Right atrium auricular region (tissue), 2 donors: ENCODE measurements around the gene LRRC72. TPM values are rescaled to one million over a fixed set of nuclear protein-coding genes. Genes with fewer than 3 reads are reported as not detected.
A peak's percentile ranks its signal among the peaks of the same experiment; 100 is the strongest.

Source experiments
- DNase-seq: peaks from one replicate; pipeline ENCODE4 v3.0.0-alpha.2; 2019; ENCODE audit warnings: low spot score
- H3K27ac ChIP-seq, 2 donors: fragments of 200-600 bp; sonication (generic); 1 replicate in 1 of 2; 2 replicates in 1 of 2; pipeline ENCODE4 v1.5.1; 2016 to 2019
- H3K27me3 ChIP-seq, 2 donors: fragments of 200-600 bp; sonication (generic); one replicate each; pipeline versions ENCODE4 v1.5.1 to v1.6.0; 2017 to 2019
- H3K36me3 ChIP-seq: fragments of 200-600 bp; sonication (generic); one replicate; pipeline ENCODE4 v1.5.1; 2016
- H3K4me1 ChIP-seq, 2 donors: fragments of 200-600 bp; sonication (generic); one replicate each; pipeline versions ENCODE4 v1.5.1 to v1.6.0; 2017 to 2019
- H3K4me3 ChIP-seq, 2 donors: fragments of 200-600 bp; sonication (generic); 1 replicate in 1 of 2; 2 replicates in 1 of 2; pipeline ENCODE4 v1.5.1; 2017 to 2019; ENCODE audit warnings: mild to moderate bottlenecking in 1 of 2, moderate library complexity in 1 of 2
- H3K9me3 ChIP-seq, 2 donors: fragments of 200-600 bp; sonication (generic); one replicate each; pipeline ENCODE4 v1.5.1; 2019
- total RNA-seq, 2 donors: library from RNA; depleted of rRNA; stranded (reverse); fragments of >200 nt; gene quantifications; one replicate each; pipeline ENCODE4 v1.1.0, GENCODE V29; 2016
- TF ChIP-seq, protein P1 (sequence below), 2 donors: fragments of 200-600 bp; sonication (generic); IDR thresholded peaks; one replicate each; pipeline ENCODE4 v1.5.1; 2019; ENCODE audit warnings: antibody characterized with exemption in 2 of 2

LRRC72 gene
- total RNA-seq, 2 donors from 2014 or later, result not detected

DNA sequence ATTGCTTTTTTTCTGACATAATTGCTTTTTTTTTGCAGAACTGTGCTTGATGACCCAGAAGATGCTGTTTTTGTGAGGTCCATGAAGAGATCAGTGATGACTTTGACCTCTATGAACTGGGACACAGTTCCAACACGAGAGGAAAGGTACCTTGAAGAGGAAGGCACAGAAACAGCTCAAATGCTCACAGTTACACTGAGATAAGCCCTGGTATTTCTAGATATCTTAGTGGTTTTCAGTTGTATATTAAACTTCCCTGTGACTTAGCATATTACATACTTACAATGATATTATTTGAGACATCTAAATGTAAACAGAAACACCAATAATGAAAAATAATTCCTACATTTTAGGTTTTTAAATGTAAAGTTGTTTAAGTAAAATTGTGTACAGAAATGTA lies 54.7 kb downstream of the LRRC72 start:
- Histone ChIP-seq H3K4me1 (peaks cover 0 to 5% of the 10 kb centered on the region in 2 donors), H3K27ac (no peak overlapping the region), H3K27me3 (no peaks in the 10 kb centered on the region), H3K4me3 (no peak overlapping the region), H3K36me3 (no peaks in the 10 kb centered on the region), H3K9me3 (no peaks in the 10 kb centered on the region)
- no peak for DNase-seq
- TF ChIP-seq, protein P1, sequence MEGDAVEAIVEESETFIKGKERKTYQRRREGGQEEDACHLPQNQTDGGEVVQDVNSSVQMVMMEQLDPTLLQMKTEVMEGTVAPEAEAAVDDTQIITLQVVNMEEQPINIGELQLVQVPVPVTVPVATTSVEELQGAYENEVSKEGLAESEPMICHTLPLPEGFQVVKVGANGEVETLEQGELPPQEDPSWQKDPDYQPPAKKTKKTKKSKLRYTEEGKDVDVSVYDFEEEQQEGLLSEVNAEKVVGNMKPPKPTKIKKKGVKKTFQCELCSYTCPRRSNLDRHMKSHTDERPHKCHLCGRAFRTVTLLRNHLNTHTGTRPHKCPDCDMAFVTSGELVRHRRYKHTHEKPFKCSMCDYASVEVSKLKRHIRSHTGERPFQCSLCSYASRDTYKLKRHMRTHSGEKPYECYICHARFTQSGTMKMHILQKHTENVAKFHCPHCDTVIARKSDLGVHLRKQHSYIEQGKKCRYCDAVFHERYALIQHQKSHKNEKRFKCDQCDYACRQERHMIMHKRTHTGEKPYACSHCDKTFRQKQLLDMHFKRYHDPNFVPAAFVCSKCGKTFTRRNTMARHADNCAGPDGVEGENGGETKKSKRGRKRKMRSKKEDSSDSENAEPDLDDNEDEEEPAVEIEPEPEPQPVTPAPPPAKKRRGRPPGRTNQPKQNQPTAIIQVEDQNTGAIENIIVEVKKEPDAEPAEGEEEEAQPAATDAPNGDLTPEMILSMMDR (IDR thresholded peaks at IDR 0.05), result no peak

DNA sequence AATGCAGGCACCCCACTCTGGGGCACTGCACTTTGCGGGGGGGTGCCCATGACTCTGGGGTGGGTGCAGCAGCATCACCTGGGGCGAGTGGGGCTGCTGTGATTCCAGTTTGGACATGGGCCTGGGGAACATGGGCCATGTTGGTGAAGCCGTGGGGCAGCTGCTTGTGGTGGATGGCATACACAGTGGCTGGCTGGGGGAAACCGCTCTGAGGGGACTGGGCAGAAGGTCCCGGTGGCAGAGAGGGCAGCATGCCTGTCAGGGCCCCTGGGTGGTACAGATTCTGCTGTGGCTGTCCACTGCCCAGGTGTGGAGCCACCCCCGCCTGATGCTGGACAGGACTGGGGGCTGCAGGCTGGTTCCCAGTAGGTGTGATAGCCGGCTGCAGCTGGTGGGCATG lies 57.2 kb downstream of the LRRC72 start:
- DNase-seq, result no peak

DNA sequence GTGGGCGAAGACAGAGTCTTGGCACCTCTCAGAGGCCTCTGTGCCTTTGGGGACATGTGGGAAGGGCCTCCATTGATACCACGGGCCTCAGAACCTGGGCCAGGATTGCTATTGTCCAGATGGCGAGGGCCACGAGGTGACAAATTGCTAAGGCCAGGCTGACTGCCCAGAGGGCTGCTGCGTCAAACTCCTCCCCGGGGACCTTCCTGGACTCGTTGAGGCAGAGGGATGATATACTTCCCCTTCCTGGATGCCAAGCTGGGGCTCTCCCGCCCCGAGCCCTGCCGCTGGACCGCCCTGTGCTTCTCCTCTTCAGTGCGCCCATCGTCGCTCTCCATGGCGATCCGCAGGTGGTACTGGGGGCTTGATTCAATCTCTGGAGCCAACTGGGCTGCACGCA lies 58.9 kb downstream of the LRRC72 start:
- H3K9me3 ChIP-seq, result no peaks in the 10 kb centered on the region
- no peaks in the 10 kb centered on the region for H3K27me3 ChIP-seq
- no peak overlapping the region for H3K4me3 ChIP-seq
- H3K36me3 ChIP-seq, result no peaks in the 10 kb centered on the region
- H3K27ac ChIP-seq, result no peak overlapping the region
- DNase-seq, result no peak
- H3K4me1 ChIP-seq, result peaks cover 0 to 5% of the 10 kb centered on the region in 2 donors
- TF ChIP-seq, protein P1 (IDR thresholded peaks at IDR 0.05), result no peak

More for the DNA sequence above, 57.2 kb downstream of the LRRC72 start:
- TF ChIP-seq, protein P1 (IDR thresholded peaks at IDR 0.05), result no peak
- H3K4me3 ChIP-seq, result no peak overlapping the region
- no peaks in the 10 kb centered on the region for H3K36me3 ChIP-seq
- no peak overlapping the region for H3K27ac ChIP-seq
- H3K9me3 ChIP-seq, result no peaks in the 10 kb centered on the region
- H3K27me3 ChIP-seq, result no peaks in the 10 kb centered on the region
- peaks cover 0 to 5% of the 10 kb centered on the region in 2 donors for H3K4me1 ChIP-seq

DNA sequence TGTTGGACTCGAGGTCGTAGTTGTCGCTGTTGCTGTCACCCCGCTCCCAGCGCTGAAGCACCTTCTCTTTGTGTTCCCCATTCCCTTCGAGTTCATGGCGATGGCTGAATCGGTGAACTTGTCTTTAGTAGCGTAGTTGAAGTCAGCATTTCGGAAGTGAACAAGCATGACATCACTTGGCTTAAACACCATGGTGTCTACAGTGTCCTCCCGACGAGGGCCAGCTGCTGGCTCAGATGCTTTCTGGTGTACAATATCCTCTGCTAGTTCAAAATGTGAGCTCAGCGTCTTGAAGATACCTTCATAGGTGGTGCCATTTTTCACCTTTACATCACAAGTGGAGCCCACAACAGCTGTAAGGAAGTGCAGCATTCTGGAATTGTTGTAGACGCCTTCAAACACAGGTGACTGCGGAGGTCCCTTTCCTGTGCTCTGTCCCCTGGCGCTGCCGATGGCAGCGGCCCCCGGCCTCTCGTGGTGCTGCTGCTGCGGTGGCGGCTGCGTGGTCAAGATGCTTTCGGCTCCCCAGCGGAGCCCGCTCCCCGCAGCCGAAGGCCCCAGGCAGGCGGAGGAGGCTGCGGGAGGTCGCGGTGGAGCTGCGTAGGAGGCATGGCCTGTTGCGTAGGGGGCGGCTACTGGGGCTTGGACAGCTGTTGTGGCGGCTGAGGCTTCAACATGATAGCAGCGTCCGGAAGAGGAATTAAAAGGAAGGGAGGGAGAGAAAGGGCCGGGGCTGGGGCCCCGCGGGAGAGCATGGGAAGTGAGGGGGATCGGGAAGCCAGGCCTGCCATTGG lies 59.7 kb downstream of the LRRC72 start:
- TF ChIP-seq, protein P1 (IDR thresholded peaks at IDR 0.05), result no peak
- Histone ChIP-seq H3K27ac (no peak overlapping the region), H3K4me3 (peak overlapping the region in 1 of 2 donors; percentile 34), H3K9me3 (no peaks in the 10 kb centered on the region), H3K4me1 (peaks cover 0 to 5% of the 10 kb centered on the region in 2 donors), H3K36me3 (no peaks in the 10 kb centered on the region), H3K27me3 (no peaks in the 10 kb centered on the region)
- DNase-seq, result no peak

DNA sequence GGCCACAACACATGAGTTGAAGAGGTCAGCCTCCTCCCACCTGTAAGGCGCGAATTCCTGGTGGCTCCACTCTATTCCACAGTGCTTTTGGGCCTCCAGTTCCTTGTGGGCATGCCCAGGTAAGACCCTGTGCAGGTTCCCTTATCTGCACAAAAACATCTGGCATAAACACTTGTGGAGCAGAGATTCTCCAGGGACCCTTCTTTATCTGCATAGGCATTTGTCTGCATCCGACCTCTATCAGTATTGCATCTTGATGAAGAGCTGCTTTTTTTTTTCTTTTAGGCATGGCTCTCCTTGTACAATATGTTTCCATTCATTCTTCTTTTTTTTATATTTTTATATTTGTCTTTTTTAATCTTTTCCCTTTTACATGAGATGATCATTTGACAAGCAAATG lies 60.5 kb downstream of the LRRC72 start:
- H3K4me1 ChIP-seq, result peaks cover 0 to 2% of the 10 kb centered on the region in 2 donors
- no peak overlapping the region for H3K4me3 ChIP-seq
- DNase-seq, result no peak
- H3K36me3 ChIP-seq, result no peaks in the 10 kb centered on the region
- no peaks in the 10 kb centered on the region for H3K9me3 ChIP-seq
- H3K27me3 ChIP-seq, result no peaks in the 10 kb centered on the region
- TF ChIP-seq, protein P1 (IDR thresholded peaks at IDR 0.05), result no peak
- H3K27ac ChIP-seq, result no peak overlapping the region
